DMS53 treated with DMSO at 0.1 percent for 48 hours (cell line): ENCODE measurements around the gene FGD4.
A peak's percentile ranks its signal among the peaks of the same experiment; 100 is the strongest.
"Not testable (repeated sequence)": the region's sequence is repeated elsewhere in the genome, so short reads cannot be mapped to it uniquely, and the experiment has no call there.

ENCODE experiments used
- DNase-seq: peaks from one replicate; lab custom pipeline; 2025; ENCODE audit not compliant: unreplicated experiment; lab: John Stamatoyannopoulos, UW

The FGD4 gene

DNA sequence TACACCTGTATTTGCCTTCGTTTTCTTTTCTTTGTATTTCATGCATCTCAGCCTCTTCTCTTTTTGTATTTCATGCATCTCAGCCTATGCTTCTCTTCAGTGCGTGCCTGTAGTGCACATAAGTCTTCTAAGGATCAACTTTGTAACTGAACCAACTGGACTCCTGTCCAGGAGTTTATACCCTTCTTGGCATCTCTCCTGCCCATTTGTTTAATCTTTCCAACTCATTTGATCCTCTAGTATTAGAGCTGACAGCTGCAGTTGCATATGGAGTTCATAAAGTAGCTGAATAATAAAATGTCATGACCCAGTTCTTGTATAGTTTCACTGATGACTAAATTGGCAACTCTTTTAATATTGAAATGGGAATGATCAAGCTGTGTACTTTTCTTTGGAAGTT is 89.7 kb downstream of the FGD4 start:
- DNase-seq: no peak

GRCh38 chr12:32490801-32491200 is 91.4 kb downstream of the FGD4 start:
- DNase-seq: no peak

DNA sequence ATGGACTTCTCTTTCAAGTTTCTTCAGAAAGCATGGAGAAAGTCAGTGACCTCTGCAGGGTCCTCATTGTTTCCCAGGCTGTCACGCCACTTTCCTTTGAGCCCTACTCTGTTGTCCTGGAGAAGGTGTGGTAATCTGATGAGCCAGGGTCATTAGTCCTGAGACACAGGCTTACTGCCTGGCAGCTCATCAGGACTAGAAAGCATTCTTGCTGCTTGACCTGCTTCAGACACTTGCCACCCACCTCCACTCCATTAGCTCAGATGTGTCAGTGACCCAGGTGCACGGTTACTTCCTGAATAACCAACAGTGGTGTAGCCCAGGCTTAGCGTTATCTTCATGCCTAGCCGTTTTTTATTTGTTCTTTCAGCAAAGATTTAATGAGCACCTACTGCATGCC is 93.9 kb downstream of the FGD4 start:
- DNase-seq: no peak

DNA sequence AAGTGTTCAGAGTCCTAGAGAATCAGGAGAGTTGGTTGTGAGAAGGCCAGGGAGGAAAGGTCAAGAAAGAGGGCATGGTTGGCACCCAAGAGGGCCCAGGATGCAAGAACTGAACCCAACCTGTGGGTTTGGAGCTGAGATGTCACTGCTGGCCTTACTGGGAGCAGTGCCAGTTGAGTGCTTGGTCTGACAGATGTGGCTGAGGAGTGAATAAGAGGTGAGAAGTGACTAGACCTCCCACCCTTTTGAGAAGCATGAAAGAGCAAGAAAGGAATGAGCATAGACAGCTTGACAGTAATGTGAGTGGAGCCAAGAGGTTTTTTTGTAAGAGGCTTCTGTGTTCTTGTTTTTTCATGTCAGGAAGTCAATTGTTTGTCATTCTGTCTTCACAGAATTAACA is 95.3 kb downstream of the FGD4 start:
- no peak for DNase-seq

GRCh38 chr12:32496946-32497345 is 97.6 kb downstream of the FGD4 start:
- no peak for DNase-seq

DNA sequence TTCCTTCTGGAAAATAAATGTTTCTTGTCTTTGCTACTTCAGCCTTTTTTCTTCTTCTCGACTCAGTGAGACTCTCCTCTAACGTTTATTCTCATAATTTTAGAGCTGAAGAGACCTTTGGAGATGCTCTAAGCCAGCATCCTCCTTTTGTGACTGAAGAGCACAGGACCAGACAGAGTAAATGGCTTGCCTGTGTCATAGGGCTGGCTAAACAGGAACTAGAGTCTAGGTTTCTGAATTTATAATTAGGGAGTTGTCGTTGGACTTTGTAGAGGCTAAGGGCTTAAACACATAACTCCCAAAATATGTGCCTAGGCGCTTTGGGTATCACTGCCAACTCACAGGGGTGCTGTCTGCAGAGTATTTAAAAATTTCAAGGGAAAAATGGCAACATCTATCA is 98.5 kb downstream of the FGD4 start:
- DNase-seq: no peak

DNA sequence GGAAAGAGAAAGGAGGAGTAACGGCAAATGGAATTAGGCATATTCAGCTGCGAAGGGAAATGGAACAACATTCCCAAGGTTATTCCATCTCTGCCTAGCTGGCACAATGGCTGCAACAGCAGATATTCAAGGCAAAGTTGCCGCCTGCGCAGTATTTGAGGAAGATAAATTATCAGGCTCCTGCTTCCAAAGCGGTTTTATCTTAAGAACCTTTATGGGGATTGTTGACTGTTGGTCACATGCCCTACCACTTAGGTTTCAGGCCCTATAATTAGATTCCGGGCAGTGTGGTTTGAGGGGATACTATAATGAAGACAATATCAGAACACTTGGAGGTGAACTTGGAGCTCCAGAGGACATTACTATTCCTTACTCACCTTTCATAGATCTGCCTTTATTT is 99.7 kb downstream of the FGD4 start:
- DNase-seq: no peak

- peak; percentile 93 for DNase-seq
These were observed 102.5 kb downstream of the FGD4 start for GRCh38 chr12:32501835-32502333.

DNA sequence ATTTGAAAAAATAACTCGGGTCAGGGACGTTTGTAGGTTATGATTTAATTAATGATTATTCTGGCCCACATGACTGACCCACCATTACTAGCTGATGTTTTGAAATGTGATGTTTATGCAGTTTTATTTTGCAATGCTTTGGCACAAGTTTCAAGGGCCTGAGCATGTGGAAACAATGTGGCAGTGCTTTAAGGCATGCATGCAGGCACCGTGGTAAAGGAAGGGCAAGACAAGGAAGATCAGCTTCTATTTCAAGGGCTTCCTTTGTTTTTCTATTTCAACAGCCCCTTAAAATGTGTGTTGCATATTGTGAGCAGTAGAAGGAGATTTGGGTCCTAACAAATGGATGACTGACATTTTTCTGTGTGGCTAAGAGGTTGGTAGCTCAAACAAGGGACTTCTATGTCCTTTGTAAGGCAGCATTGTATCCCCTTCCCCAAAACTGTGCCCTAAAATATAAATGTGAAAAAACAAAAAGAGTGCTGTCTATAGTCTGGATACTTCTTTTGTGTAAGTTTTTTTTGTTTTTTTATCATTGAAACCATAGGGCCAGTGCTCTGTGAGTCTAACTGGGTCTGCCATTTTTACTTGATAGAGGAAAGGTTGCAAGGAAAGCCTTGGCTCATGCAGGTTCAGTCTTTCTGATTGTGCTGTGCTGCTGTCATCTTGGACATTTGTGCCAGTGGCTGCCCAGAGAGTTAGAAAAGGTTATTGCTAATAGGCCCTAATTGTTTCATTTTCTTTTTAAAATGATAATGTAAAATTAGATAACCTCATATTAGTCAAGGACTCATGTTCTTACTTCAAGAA is 103.5 kb downstream of the FGD4 start:
- DNase-seq: no peak

DNA sequence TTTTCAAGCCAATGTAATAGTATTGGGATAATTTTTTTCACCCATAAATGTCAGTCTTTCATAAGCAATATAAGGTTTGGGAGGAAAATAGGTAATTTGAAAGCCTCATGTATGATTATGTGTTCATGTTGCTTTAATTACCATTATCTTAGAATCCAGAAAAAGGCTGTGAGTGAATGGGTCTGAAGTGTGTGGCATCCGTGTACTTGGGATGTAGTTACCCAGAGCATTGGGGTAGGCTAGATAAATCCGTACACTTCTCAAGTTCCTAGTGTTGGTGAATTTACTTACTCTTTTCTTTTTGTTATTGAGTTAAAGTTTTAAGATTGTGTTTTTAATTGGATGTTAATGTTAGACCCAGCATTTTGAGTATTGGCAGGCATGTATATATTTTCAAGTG is 104.4 kb downstream of the FGD4 start:
- DNase-seq: no peak

DNA sequence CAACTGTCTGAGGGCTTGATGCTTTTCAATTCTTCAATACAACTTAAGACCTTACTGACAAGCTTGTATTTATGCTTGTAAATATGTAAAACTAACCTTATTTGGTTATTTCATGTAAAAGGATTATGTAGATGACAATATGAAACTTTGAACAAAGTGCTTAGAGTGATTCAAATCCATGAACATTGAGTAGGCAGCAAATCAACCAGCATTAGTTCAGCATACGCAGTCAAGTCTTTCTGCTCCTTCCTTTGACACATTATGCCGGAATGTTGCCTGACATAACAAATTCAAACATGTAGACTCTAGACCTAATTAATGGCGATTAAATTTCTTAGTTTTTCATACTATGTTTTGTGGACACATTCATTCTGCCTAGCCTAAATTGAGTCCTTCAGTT is 105.2 kb downstream of the FGD4 start:
- no peak for DNase-seq

DNA sequence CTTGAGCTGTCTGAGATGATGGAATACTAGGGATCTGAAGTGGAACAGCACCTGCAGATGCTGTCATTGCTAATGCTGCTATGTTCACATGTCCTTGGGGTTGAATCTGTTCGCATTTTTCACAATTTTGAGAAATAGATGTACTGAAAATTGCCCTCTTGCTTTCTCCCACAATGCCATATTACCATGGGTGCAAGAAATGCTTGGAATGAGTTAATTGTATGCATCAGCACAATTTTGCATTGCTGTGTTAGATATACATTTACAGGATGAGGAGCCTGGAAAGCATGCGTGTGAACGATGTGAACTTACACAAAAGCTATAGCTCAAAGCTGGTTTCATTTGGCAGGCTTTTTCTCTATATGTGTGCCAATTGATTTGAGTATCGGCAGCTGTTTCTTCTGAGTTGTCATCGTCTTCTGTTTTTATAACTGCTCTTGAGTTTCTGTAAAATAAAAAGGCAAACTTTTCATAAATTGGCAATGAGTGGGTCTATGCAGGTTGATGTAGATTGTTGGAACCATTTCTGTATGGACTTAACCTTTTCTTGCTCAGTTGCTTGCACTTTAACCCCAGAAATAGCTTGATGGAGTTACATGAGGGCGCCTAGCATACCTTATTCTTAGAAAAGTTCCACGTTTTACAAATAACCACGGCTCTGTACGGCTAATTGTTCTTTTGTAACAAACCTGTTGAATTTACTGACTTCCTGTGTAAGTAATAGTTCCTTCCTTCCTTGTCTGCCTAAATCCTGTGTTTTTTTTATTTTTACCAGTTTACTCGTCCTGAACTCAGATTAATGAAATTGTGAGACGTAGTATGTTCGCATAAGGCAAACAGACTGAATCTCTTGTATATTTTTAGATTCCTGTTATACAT is 105.9 kb downstream of the FGD4 start:
- DNase-seq: no peak

- not testable (repeated sequence) for DNase-seq
These were observed 108.0 kb downstream of the FGD4 start for GRCh38 chr12:32507096-32507941.

DNA sequence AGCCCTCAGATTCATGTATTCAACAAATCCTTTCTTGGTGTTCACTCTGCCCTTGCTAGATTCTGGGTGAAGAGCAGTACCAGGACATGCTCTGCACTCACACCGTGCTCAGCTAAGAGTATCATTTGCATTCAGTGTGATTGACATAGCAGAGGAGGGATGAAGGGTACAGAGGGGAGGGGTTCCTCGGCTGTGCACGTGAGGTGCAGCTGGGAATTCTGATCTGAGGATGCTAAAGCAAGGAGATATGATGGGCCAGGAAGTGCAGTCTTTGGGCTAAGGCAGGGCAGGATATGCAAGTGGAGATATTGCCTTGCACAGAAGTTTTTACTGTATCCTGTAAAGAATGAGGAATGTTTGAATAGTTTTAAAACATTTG is 108.6 kb downstream of the FGD4 start:
- no peak for DNase-seq

GRCh38 chr12:32508626-32509025 is 109.3 kb downstream of the FGD4 start:
- DNase-seq: no peak

DNA sequence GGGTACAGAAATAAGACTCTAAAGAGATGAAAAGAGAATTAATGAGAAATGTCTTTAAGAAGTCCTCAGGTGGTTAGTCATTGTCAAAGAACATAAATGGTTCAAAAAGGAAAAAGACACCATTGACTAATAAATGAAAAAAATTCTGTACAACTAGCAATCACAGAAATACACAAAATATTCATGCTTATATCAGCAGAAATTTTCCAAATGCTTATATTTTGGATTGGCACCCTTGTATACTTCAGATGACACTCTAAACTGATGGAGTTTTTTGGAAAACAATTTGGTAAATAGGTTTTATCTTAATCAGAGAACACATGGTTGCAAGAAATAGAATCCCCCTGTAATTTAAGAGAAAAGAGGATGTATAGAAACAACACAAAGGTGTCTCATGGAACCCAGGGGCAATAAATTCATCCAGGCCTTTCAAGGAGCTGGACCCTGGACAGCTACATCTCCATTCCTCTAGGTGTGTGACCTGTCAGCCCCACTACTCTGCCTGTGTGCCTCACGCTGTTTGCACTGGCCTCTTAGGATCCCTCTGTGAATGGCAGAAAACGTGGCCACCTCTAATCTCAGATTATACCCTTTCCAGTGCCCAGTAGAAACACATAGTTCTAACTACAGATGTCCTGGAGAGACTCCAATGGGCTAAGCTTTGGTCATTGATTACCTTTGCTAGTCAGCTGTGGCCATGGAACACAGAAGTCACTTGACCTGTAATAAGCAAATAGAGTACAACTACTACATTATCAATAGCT is 110.2 kb downstream of the FGD4 start:
- no peak for DNase-seq

- DNase-seq: not testable (repeated sequence)
These were observed 112.6 kb downstream of the FGD4 start for GRCh38 chr12:32511976-32512375.

- no peak for DNase-seq
These were observed 113.0 kb downstream of the FGD4 start for GRCh38 chr12:32512379-32512778.

DNA sequence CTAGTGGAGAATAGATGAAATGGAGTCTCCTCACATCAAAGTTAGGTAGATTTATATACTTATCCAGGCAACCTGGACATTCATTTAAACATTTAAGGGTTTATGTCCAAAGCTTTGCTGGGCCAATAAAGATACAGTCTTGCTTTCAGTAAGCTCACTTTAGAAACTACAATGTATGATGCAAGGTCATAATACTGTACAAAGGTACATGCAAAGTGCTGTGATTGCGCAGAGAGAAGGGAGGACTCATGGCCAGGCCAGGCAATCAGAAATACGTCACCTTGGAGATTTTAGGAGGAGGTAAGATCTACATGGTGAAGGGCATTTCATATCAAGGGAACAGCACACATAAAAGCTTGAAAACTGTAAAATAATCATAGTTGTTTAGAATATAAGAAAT is 113.6 kb downstream of the FGD4 start:
- DNase-seq: no peak

- DNase-seq: no peak
These were observed 115.9 kb downstream of the FGD4 start for GRCh38 chr12:32515137-32515873.
